NCI-H1436 (cell line): ENCODE measurements around the gene CLHC1.
"Not testable (repeated sequence)": the region's sequence is repeated elsewhere in the genome, so short reads cannot be mapped to it uniquely, and the experiment has no call there.

Experiments
- DNase-seq: peaks from one replicate; lab custom pipeline; 2025; lab: John Stamatoyannopoulos, UW

CLHC1 gene

GRCh38 chr2:55134316-55134706 is 97.8 kb downstream of the CLHC1 start:
- DNase-seq: no peak

- no peak for DNase-seq
Measured at GRCh38 chr2:55133467-55134315, 98.4 kb downstream of the CLHC1 start.

GRCh38 chr2:55130849-55131248 is 101.2 kb downstream of the CLHC1 start:
- no peak for DNase-seq

GRCh38 chr2:55126643-55127042 is 105.5 kb downstream of the CLHC1 start:
- not testable (repeated sequence) for DNase-seq
